RCC 7860 (cell line): ENCODE data around the gene ADGRA1.
"Not testable (repeated sequence)": the region's sequence is repeated elsewhere in the genome, so short reads cannot be mapped to it uniquely, and the experiment has no call there.

Experiments used
- DNase-seq: peaks from one replicate; pipeline ENCODE4 v3.0.0-alpha.2; 2015; ENCODE audit warnings: low spot score
- FAIRE-seq: peaks from 2 replicates; lab custom pipeline; 2012; peaks lifted over from hg19 to GRCh38; lab: Jason Lieb, UNC

The ADGRA1 gene

GRCh38 chr10:133141144-133141957 is 53.6 kb downstream of the ADGRA1 start:
- DNase-seq (no peak), FAIRE-seq (no peak)

GRCh38 chr10:133141958-133142340 is 54.2 kb downstream of the ADGRA1 start:
- FAIRE-seq, result no peak

GRCh38 chr10:133142523-133143199 is 54.9 kb downstream of the ADGRA1 start:
- DNase-seq (no peak), FAIRE-seq (no peak)

More at GRCh38 chr10:133141958-133142340, 54.2 kb downstream of the ADGRA1 start:
- no peak for DNase-seq

DNA sequence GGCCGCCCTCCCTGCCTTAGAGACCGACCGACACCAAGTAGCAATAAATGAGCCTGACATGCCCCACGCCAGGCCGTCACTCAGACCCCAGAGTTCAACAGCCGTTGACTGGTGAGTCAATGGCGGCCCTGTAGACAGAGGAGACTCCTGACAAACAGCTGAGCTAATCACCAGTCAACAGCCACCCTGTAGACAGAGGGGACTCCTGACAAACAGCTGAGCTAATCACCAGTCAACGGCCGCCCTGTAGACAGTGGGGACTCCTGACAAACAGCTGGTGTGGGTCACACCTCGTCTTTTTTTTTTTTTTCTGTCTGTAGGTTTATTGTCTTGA is 55.4 kb downstream of the ADGRA1 start:
- FAIRE-seq (no peak), DNase-seq (no peak)

DNA sequence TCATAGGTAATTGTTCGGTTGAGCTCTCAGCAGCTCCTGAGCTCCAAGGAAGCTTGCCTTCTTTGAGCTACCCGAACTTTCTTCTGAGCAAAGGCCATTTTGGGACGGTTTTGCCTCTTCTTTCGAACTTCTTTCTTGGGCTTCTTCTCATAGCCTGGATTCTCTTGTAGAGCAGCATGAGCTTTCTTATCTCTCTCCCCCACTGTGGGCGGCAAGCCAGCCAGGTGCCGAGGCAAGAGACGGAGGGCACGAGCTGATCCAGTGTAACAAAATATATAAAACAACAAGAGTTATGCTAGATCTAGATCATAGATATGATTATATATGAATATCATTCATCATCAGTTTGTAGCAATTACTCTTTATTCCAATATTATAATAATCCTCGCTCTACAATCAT is 55.8 kb downstream of the ADGRA1 start:
- FAIRE-seq, result no peak
- no peak for DNase-seq

- no peak for DNase-seq
- no peak for FAIRE-seq
Measured at GRCh38 chr10:133144771-133145170, 57.0 kb downstream of the ADGRA1 start.

GRCh38 chr10:133150226-133150625 is 62.5 kb downstream of the ADGRA1 start:
- no peak for FAIRE-seq
- DNase-seq, result no peak

DNA sequence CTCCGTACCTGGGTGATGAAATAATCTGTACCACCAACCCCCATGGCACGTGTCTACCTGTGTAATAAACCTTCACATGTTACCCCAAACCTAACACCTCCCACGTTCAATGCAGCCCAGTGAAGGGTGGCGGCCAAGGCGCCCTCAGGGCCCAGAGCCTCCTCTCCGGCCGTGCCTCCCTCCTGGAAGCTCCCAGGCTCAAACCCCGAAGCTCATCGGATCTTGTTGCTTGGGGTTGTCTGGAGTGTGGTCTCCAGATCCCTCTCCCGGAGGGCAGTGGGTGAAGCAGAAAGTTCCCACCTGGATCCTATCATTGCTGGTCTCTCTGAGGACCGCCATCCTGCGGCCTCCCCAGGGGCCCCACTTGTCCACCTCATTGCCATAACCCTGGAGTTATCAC is 62.9 kb downstream of the ADGRA1 start:
- no peak for FAIRE-seq
- DNase-seq, result no peak

DNA sequence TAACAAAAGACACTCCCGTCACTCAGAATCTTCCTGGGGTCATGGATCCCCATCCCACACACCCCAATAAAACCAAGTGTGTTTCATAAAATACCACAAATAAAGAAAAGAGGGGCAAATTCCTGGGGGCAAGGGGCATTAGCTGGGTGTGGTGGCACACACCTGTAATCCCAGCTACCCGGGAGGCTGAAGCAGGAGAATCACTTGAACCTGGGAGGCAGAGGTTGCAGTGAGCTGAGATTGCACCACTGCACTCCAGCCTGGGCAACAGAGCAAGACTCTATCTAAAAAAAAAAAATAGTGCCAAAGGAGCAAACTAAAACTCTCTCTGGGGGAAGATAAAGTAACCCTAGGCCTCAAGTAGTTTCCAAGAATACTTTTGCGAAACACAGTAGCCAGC is 63.3 kb downstream of the ADGRA1 start:
- DNase-seq, FAIRE-seq: not testable (repeated sequence)

GRCh38 chr10:133151543-133151972 is 63.8 kb downstream of the ADGRA1 start:
- FAIRE-seq, result no peak
- DNase-seq, result no peak

GRCh38 chr10:133154411-133154810 is 66.7 kb downstream of the ADGRA1 start:
- DNase-seq (no peak), FAIRE-seq (no peak)

- FAIRE-seq (no peak), DNase-seq (no peak)
Measured at GRCh38 chr10:133154996-133155778, 67.5 kb downstream of the ADGRA1 start.

DNA sequence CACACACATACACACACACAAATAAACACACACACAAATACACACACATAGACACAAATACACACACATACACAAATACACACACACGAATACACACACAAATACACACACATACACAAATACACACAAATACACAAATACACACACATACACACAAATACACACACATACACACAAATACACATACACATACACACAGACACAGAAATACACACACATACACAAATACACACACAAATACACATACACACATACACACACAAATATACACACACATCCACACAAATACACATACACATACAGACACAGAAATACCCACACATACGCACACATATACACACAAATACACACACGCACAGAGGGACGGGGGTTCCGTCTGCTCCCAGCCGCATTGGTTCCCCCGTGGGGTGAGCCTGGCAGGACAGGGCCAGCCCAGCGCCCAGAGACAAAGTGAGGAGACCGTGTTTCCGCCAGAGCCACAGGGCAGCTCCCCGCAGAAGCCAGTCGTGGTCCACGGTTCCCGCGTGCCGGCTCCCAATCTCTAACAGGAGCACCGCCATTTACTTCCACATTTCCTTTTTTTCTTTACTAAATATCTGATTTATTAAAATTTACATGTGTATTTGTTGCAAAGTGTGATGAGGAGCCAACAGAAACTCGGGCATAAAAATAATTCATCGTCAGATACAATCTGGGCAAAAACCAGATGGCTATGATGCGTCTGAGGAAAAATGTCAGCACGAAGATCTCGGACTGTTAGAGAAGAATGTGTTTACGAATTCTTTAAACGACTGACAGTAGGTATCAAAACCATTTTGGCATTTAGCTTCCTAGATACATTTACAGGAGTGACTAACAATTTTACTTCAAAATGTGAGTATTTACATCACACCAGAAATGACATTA is 69.2 kb downstream of the ADGRA1 start:
- DNase-seq (no peak), FAIRE-seq (no peak)

- FAIRE-seq (no peak), DNase-seq (no peak)
Measured at GRCh38 chr10:133157662-133158436, 70.1 kb downstream of the ADGRA1 start.

- FAIRE-seq (no peak), DNase-seq (no peak)
Measured at GRCh38 chr10:133158437-133158755, 70.7 kb downstream of the ADGRA1 start.

DNA sequence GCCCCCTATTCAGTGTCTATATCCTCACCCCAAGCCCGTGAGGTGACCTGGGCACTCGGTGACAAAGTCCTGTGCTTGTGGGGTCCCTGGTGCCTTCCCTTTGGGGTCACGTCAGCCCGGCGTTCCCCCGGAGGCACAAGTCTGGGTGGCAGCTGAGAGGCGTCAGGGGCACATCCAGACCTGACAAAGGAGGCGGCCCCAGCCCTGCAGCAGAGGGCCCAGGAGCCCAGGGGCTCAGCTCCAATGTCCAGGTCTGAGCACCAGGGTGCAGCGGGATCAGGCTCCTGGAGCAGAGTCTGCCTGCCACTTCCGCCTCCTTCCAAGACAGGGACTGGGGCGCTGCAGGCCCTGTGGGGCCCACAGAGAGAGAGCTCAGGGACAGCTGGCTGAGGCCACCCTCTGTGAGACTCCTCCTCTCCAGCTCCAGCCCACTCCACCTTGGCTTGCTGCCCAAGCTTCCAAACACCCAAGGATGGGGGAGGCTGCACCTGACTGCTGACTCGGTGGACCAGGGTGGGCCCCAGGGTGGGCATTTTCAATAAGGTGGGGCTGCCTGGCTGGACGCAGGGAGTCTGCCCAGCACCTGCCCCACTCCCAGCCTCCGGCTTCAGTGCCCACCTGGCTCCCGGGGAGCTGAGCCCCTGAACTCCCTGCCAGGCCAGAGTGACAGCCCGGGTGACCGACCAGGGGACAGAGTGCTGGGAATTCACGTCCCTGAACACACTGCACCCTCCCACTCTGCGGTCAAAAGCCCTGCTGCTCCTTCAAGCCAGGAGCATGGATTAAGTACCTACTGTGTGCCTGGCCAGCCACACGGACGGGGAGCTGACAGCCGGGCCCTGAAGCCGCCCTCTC is 71.3 kb downstream of the ADGRA1 start:
- DNase-seq, result no peak
- no peak for FAIRE-seq

DNA sequence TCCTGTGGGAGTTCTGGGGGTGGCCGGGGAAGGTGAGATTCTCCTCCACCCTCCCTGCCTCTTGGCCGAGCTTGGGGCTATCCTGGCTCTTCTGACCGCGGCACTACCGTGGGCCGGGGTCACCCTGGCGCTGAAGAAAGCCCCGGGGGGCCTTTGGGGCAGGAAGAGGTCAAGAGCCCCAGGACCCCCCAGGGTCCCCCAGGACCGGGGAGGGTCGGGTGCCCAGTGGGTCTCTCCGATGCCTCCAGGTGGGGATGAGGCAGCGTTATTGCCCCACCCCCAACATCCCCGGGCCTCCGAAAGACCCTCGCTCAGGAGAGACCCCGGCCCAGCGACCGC is 71.9 kb downstream of the ADGRA1 start:
- DNase-seq (no peak), FAIRE-seq (no peak)

GRCh38 chr10:133159950-133160825 is 72.5 kb downstream of the ADGRA1 start, which contains the start of gene KNDC1:
Gene KNDC1, plus strand, starts transcription at chr10:133160219. Its CDS starts 249 bp downstream, at chr10:133160468.
- DNase-seq (no peak), FAIRE-seq (no peak)
